ENCODE data around the gene TIAM1. TPM values are rescaled to one million over a fixed set of nuclear protein-coding genes. Genes with fewer than 3 reads are reported as not detected.

The TIAM1 gene, protein sequence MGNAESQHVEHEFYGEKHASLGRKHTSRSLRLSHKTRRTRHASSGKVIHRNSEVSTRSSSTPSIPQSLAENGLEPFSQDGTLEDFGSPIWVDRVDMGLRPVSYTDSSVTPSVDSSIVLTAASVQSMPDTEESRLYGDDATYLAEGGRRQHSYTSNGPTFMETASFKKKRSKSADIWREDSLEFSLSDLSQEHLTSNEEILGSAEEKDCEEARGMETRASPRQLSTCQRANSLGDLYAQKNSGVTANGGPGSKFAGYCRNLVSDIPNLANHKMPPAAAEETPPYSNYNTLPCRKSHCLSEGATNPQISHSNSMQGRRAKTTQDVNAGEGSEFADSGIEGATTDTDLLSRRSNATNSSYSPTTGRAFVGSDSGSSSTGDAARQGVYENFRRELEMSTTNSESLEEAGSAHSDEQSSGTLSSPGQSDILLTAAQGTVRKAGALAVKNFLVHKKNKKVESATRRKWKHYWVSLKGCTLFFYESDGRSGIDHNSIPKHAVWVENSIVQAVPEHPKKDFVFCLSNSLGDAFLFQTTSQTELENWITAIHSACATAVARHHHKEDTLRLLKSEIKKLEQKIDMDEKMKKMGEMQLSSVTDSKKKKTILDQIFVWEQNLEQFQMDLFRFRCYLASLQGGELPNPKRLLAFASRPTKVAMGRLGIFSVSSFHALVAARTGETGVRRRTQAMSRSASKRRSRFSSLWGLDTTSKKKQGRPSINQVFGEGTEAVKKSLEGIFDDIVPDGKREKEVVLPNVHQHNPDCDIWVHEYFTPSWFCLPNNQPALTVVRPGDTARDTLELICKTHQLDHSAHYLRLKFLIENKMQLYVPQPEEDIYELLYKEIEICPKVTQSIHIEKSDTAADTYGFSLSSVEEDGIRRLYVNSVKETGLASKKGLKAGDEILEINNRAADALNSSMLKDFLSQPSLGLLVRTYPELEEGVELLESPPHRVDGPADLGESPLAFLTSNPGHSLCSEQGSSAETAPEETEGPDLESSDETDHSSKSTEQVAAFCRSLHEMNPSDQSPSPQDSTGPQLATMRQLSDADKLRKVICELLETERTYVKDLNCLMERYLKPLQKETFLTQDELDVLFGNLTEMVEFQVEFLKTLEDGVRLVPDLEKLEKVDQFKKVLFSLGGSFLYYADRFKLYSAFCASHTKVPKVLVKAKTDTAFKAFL (N-terminal part only)
- total RNA-seq (2022; extraction: Qiagen RNA extraction), result 0.73 to 1.0 TPM (median 0.89 TPM) in 5 replicates

DNA sequence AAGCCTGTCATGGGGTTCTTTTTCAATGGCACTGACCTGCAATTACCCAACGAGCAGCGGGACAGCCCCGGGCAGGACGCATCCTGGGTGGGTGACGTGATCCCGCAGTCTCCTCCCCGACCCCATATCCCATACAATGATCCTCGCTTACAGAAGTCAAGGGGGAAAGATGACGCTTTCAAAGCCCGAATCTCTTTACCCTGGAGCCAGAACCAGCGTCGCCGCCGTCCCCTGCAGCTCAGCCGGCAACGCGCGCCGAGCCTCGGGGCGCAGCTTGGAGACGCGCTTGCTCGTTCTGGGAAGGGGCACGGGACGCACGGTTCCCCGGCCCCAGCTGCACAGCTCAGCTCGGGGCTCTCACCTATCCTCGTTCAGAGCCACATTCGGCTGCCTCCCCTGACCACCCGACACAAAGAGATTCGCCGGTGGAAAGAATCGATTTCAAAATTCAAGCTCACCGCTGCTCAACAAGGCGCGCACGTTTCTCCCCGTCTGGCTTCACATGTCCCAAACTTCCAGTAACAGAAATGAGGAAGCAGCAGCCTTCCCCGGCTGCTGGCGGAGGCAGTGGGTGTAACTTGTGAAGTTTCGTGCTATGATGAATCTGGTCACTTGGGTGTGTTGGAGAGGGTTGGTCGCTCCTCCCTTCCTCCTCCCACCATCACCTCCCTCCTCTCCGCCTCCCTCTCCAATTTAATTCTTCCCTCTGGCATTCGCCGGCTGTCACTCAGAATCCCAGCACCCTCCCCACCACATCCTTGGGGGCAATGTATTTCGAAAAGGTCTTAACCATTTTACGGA, at the start of gene TIAM1:
TIAM1 (minus strand) TSS at position 582 of the 801 bp plus-strand sequence. CDS start 77,289 bp downstream, outside the sequence.

